Retinal pigment epithelial cell (primary cell): Measurements from ENCODE around the gene ALAS2.

Experiments used
- DNase-seq: peaks from one replicate; pipeline ENCODE4 v3.0.0-alpha.2; 2010; ENCODE audit warnings: low read depth
- H3K4me3 ChIP-seq: 2 replicates; pipeline ENCODE4 v1.5.1; 2011; ENCODE audit warnings: mild to moderate bottlenecking, low read length, control low read depth, moderate library complexity
- CTCF ChIP-seq: conservative IDR thresholded peaks from 2 replicates; pipeline ENCODE4 v1.5.1; 2011; ENCODE audit warnings: low read depth, low read length, control low read depth, inconsistent platforms

The ALAS2 gene

GRCh38 chrX:54964766-54965497, 65.8 kb downstream of the ALAS2 start:
- no peak for TF ChIP-seq CTCF
- no peak overlapping the region for H3K4me3 ChIP-seq
- DNase-seq: no peak

GRCh38 chrX:54961750-54962149, 69.0 kb downstream of the ALAS2 start:
- no peak for TF ChIP-seq CTCF
- no peak for DNase-seq
- no peak overlapping the region for H3K4me3 ChIP-seq
